Measurements from ENCODE around the gene SCFD2. TPM values are rescaled to one million over a fixed set of nuclear protein-coding genes. Genes with fewer than 3 reads are reported as not detected.

SCFD2 gene
- total and polyA plus RNA-seq, 10 of the 15 experiments (the other 5 are each of a cell fraction or from before 2014, with no cell fraction given): 4.8 to 37.6 (median 24.9) TPM

DNA sequence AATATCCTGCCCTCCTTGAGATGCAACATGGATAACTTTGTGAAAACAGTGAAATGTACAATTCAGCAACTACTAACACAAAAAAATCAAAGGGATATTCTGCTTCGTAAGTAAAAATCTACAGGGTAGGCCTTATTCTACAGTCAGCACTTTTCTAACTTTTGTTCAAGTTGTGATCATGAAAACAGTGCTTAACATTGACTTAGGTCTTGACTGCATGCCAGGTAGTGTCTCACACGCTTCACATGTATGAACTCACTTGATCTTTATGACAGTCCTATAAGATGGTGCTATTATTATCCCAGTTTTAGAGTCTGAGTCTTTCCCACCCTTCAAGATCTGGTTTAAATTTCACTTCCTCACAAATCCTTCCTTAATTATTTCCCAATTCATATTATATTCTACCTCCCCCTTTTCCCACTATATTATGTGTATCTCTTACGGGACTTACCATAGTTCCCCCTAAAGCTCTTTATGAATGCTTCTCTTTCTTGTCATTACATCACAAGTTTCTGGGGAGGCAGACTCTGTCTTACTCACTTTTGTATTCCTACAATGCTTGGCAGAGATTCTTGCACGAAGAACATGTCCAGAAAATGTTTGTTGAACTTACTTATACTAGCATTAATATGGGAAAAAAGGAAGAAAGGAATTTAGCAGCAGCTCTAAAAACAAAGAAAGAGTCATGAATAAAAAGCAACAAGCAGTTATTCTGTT lies 179.8 kb downstream of the SCFD2 start:
- no peak overlapping the region for H3K4me3 ChIP-seq
- TF ChIP-seq, protein P1, sequence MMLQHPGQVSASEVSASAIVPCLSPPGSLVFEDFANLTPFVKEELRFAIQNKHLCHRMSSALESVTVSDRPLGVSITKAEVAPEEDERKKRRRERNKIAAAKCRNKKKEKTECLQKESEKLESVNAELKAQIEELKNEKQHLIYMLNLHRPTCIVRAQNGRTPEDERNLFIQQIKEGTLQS (IDR thresholded peaks at IDR 0.05; ENCODE audit: borderline replicate concordance, extremely low read depth, low read depth, low read length): no peak
- no peak for TF ChIP-seq SPI1 (IDR thresholded peaks at IDR 0.05; ENCODE audit: borderline replicate concordance, insufficient read depth, low read depth, low read length)
- TF ChIP-seq, protein P2, sequence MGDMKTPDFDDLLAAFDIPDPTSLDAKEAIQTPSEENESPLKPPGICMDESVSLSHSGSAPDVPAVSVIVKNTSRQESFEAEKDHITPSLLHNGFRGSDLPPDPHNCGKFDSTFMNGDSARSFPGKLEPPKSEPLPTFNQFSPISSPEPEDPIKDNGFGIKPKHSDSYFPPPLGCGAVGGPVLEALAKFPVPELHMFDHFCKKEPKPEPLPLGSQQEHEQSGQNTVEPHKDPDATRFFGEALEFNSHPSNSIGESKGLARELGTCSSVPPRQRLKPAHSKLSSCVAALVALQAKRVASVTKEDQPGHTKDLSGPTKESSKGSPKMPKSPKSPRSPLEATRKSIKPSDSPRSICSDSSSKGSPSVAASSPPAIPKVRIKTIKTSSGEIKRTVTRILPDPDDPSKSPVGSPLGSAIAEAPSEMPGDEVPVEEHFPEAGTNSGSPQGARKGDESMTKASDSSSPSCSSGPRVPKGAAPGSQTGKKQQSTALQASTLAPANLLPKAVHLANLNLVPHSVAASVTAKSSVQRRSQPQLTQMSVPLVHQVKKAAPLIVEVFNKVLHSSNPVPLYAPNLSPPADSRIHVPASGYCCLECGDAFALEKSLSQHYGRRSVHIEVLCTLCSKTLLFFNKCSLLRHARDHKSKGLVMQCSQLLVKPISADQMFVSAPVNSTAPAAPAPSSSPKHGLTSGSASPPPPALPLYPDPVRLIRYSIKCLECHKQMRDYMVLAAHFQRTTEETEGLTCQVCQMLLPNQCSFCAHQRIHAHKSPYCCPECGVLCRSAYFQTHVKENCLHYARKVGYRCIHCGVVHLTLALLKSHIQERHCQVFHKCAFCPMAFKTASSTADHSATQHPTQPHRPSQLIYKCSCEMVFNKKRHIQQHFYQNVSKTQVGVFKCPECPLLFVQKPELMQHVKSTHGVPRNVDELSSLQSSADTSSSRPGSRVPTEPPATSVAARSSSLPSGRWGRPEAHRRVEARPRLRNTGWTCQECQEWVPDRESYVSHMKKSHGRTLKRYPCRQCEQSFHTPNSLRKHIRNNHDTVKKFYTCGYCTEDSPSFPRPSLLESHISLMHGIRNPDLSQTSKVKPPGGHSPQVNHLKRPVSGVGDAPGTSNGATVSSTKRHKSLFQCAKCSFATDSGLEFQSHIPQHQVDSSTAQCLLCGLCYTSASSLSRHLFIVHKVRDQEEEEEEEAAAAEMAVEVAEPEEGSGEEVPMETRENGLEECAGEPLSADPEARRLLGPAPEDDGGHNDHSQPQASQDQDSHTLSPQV (IDR thresholded peaks at IDR 0.05): no peak
- no peak for TF ChIP-seq PML (IDR thresholded peaks at IDR 0.05; ENCODE audit: low read length)
- TF ChIP-seq SMAD5 (IDR thresholded peaks at IDR 0.05; ENCODE audit: low read depth): no peak
- no peak for ATAC-seq
- H3K9ac ChIP-seq (ENCODE audit: control insufficient read depth, insufficient read depth, low read length): no peak overlapping the region
- no peaks in the 10 kb centered on the region for H3K79me2 ChIP-seq (ENCODE audit: control insufficient read depth, insufficient read depth, low read length)
- H3K27ac ChIP-seq (ENCODE audit: control insufficient read depth, insufficient read depth): no peak overlapping the region
- intact Hi-C loops (cut with micrococcal nuclease; ENCODE audit: unreplicated experiment): no loop called here
- no peak for DNase-seq (ENCODE audit: low read depth, low spot score)
- H3K4me2 ChIP-seq (ENCODE audit: control insufficient read depth, insufficient read depth): no peak overlapping the region
- no peaks in the 10 kb centered on the region for H3K27me3 ChIP-seq (replicated peaks in 1 of 2; ENCODE audit: control insufficient read depth in 2 of 2, insufficient read depth in 2 of 2, low read length in 1 of 2)
- ChIA-PET POLR2A (no interaction called here), CTCF (interaction anchor here (0.9 to 3.3 kb wide), 6 partner anchors 9 to 1048 kb away, joined by 3 to 11 read pairs (median 4); no protein-coding TSS in a partner anchor), RAD21 (ENCODE audit: unreplicated experiment) (interaction anchor here (1.4 to 1.5 kb wide), 2 partner anchors 10 kb away, joined by 3 to 5 read pairs; no protein-coding TSS in a partner anchor), SMC1A (ENCODE audit: uncharacterized antibody, unreplicated experiment) (interaction anchor here (0.9 to 1.1 kb wide), 4 partner anchors 11 to 170 kb away, joined by 3 read pairs; no protein-coding TSS in a partner anchor)
- no peaks in the 10 kb centered on the region for H3K4me1 ChIP-seq (ENCODE audit: control insufficient read depth, insufficient read depth, low read length)
- FAIRE-seq: no peak
- no peaks in the 10 kb centered on the region for H3K36me3 ChIP-seq (ENCODE audit: control insufficient read depth in 2 of 2, insufficient read depth in 2 of 2, low read length in 1 of 2)
- H4K20me1 ChIP-seq (ENCODE audit: control insufficient read depth, insufficient read depth): no peaks in the 10 kb centered on the region
- 74% methylated on average over 4 of the region's 4 CpGs for WGBS (ENCODE audit: insufficient coverage, insufficient replicate concordance, low lambda C conversion rate, missing lambda C conversion rate)
- BruUV-seq (replicated peaks): no TSS peak
- no peak overlapping the region for H2AFZ ChIP-seq (ENCODE audit: control insufficient read depth, low read depth, low read length)
- no peaks in the 10 kb centered on the region; the same call in 2 of the 3 replicates for H3K9me3 ChIP-seq (replicated peaks; ENCODE audit: control insufficient read depth, insufficient read depth, low read length)
- in situ Hi-C loops (cut with MboI): no loop called here
